ENCODE data around the gene MYO9A.
"Not testable (repeated sequence)": the region's sequence is repeated elsewhere in the genome, so short reads cannot be mapped to it uniquely, and the experiment has no call there.

GRCh38 chr15:72014555-72014954 is 103.4 kb downstream of the MYO9A start:
- not testable (repeated sequence) for TF ChIP-seq CTCF (IDR thresholded peaks at IDR 0.05; ENCODE audit: poor library complexity); EZH2phosphoT487 (IDR thresholded peaks at IDR 0.05; ENCODE audit: low read depth, severe bottlenecking, unreplicated experiment); EZH2 (IDR thresholded peaks at IDR 0.05; ENCODE audit: borderline replicate concordance)

Measured in hepatocyte (in vitro differentiated cells).